ENCODE data around the gene LRP1B.

LRP1B gene

DNA sequence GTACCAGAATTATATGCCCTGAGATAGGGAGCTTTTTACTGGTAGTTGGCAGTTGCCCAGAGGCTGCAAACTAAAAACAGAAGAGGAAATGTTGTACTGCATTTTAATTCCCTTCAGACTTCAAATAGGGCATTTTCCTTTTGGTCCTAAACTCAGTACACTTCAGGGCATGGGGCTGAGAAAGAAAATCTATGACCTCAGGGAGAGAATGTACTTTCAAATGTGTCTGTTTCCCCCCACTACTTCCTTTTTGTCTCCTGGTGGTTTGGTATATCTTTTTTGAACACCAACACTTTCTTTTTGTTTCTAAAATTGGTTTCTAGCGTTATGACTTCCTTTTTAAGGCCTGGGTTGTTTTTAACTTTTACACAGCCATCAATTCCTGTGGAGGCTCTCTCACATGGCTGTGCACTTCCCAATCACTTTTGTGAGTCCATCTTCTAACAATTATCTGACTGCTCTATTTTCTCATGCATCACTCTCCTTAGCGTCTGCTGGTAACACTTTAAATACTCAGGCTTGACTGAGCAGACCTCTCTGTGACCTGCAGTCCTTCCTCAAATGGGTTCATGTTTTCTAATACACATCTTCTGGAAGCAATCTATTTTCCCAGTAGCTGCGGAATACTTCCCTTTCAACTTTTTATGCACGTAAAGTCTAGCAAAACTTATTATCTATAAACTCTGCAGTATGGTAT, 596.0 kb downstream of the LRP1B start:
- TF ChIP-seq, protein P1, sequence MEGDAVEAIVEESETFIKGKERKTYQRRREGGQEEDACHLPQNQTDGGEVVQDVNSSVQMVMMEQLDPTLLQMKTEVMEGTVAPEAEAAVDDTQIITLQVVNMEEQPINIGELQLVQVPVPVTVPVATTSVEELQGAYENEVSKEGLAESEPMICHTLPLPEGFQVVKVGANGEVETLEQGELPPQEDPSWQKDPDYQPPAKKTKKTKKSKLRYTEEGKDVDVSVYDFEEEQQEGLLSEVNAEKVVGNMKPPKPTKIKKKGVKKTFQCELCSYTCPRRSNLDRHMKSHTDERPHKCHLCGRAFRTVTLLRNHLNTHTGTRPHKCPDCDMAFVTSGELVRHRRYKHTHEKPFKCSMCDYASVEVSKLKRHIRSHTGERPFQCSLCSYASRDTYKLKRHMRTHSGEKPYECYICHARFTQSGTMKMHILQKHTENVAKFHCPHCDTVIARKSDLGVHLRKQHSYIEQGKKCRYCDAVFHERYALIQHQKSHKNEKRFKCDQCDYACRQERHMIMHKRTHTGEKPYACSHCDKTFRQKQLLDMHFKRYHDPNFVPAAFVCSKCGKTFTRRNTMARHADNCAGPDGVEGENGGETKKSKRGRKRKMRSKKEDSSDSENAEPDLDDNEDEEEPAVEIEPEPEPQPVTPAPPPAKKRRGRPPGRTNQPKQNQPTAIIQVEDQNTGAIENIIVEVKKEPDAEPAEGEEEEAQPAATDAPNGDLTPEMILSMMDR (IDR thresholded peaks at IDR 0.05; ENCODE audit: low read depth, low read length, missing control alignments), result no peak
- DNase-seq (ENCODE audit: extremely low read depth, low read depth), result no peak
- H3K4me3 ChIP-seq (replicated peaks; ENCODE audit: low read depth, low read length), result no peak overlapping the region

DNA sequence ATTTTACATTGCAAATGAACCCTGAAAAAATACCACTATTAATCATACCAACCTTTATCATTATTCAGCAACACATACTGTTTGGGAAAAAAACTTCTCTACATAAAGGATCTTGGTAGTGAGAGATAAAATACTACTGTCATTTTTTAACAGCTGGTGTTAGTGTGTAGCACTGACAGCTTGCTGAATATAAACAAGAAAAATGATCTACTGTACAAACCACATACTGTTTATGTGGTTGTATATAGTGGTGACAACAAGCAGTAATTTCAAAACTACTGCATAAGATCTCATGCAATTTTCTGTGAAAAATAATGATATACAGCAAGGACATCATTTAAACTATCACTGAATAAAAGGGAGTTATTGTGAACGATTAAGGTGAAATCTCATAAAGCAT, 601.2 kb downstream of the LRP1B start:
- H3K4me3 ChIP-seq (replicated peaks; ENCODE audit: low read depth, low read length), result no peak overlapping the region
- TF ChIP-seq, protein P1 (IDR thresholded peaks at IDR 0.05; ENCODE audit: low read depth, low read length, missing control alignments), result no peak
- no peak for DNase-seq (ENCODE audit: extremely low read depth, low read depth)

DNA sequence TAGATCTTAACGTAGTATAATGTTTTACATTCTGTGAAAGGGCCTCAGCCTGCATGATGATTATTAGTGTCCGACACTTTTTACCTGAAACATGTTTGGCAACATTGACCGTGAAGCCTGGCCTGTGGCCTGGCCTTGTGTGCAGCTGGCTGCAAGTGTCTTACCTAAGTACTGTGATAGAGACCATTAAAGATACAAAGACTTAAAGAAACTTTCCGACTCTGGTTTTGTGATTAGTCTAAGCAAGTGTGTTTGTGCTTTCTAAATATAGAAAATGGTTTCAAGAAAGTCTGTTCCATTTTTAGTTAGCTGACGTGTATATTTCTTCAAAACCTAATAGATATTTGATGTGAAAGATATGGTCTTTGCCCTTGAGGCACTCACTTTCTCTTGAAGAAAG, 601.8 kb downstream of the LRP1B start:
- TF ChIP-seq, protein P1 (IDR thresholded peaks at IDR 0.05; ENCODE audit: low read depth, low read length, missing control alignments), result no peak
- DNase-seq (ENCODE audit: extremely low read depth, low read depth), result no peak
- no peak overlapping the region for H3K4me3 ChIP-seq (replicated peaks; ENCODE audit: low read depth, low read length)

DNA sequence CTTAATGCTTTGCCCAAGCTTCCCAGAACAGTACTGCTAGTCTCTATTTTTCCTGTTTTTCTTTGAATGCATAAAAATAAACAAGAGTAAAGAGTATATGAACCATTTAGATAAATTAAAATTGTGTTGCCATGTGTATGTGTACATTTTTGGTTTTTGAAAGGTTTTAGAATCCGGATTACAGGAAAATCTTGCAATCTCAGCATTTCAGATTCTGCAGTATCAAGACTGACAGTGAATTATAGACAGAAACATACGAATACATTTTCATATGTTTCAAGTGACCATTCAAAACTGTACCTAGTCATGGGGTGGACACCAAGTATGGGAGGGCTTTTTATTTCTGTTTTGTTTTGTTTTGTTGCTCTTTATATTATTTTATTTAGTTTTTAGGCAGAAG, 604.1 kb downstream of the LRP1B start:
- TF ChIP-seq, protein P1 (IDR thresholded peaks at IDR 0.05; ENCODE audit: low read depth, low read length, missing control alignments), result no peak
- no peak overlapping the region for H3K4me3 ChIP-seq (replicated peaks; ENCODE audit: low read depth, low read length)
- no peak for DNase-seq (ENCODE audit: extremely low read depth, low read depth)

DNA sequence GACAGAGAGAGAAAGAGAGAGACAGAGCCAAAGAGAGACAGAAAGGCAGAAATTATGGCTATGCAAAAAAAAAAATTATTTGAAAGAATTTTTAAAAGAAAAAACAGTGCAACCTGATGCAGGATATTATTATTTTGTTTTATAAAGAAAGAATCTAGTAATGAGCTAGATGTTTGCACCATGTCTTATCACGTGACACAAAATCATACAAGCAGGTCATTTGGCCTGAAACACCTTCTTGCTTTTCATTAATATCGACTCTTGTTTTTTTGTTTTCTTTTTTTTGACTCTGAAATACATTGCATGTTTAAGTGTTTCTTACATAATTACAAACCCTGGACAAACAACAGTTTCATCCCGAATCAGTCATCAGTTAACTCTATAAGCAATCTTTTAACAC, 606.0 kb downstream of the LRP1B start:
- H3K4me3 ChIP-seq (replicated peaks; ENCODE audit: low read depth, low read length), result no peak overlapping the region
- TF ChIP-seq, protein P1 (IDR thresholded peaks at IDR 0.05; ENCODE audit: low read depth, low read length, missing control alignments), result no peak
- no peak for DNase-seq (ENCODE audit: extremely low read depth, low read depth)

DNA sequence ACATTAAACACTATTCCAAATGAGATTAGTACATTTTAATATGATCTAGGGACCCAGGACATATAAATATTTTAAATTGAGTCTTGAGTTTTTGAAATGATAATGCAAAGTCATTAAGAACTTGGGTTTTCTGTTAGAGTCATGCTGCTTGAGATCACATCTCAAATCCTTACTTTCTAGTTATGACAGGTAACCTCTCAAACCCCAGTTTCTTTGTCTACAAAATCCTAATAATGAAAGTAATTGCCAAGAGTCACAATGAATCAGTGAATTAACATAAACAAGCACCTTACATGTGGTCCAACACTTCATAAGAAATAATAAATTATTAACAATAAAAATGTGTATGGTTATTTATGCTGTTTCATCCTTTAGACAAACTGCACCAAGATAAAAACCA, 607.6 kb downstream of the LRP1B start:
- H3K4me3 ChIP-seq (replicated peaks; ENCODE audit: low read depth, low read length), result no peak overlapping the region
- no peak for DNase-seq (ENCODE audit: extremely low read depth, low read depth)
- TF ChIP-seq, protein P1 (IDR thresholded peaks at IDR 0.05; ENCODE audit: low read depth, low read length, missing control alignments), result no peak

DNA sequence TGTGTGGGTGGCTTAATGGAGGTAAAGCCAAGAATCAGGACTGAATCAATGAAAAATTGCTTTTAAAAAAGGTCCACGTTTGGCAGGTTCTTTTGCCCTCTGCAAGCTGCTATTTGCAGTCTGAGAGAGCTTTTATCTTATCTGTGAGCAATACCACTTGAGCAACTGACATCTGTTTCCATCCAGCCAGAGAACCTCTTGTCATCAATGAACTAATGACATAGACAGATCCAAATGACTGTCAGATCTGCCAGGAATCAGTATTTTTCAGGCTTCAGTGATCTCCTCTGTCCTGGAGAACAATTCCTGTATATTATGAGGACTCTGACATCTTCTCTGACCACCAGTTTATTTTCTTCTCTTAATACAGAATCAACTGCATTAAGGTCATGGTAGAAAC, 608.1 kb downstream of the LRP1B start:
- DNase-seq (ENCODE audit: extremely low read depth, low read depth), result no peak
- no peak overlapping the region for H3K4me3 ChIP-seq (replicated peaks; ENCODE audit: low read depth, low read length)
- TF ChIP-seq, protein P1 (IDR thresholded peaks at IDR 0.05; ENCODE audit: low read depth, low read length, missing control alignments), result no peak
